ENCODE results near the gene FILIP1L.

DNA sequence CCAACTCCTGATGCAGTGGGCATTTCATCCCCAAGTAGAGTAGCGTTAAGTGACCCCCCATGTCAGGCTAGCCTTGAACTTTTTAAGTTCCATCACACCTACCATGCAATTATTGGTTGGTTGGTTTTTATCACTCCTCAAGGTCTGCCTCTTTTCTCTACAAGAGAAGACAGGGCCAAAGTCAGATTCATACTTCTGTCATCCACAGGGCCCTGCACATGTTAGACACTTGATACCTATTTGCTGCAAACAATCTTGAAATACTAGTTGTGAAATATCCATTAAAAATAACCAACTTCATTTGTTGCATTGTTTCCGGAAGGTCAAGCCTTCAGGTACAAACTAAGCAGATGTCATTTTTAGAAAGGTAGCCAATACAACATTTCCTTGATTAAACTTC, 295.5 kb downstream of the FILIP1L start:
- no peak for TF ChIP-seq CTCF (IDR thresholded peaks at IDR 0.05)
- TF ChIP-seq EZH2 (IDR thresholded peaks at IDR 0.05): no peak
- no peak for TF ChIP-seq EZH2phosphoT487 (IDR thresholded peaks at IDR 0.05)
